Left lobe of liver (tissue), 2 donors: ENCODE data around the gene ERICH4. TPM values are rescaled to one million over a fixed set of nuclear protein-coding genes. Genes with fewer than 3 reads are reported as not detected.

Experiments used
- ATAC-seq: fragments of 200-7000 bp; cut with Tn5 transposase; one replicate; pipeline ENCODE4 v1.9.1; 2020; ENCODE audit warnings: mild to moderate bottlenecking, moderate library complexity
- DNase-seq: peaks from one replicate; pipeline ENCODE4 v3.0.0-alpha.2; 2020; ENCODE audit warnings: low spot score
- total RNA-seq: library from RNA; stranded (reverse); gene quantifications from one replicate; pipeline ENCODE4 v1.2.1, GENCODE V29; 2021
- donor health status: DM: no; HTN: no; CAD: no; lungs with moderate emphysema.
- donor health status: DM: no; HTN: yes; CAD: no.

ERICH4 gene
- total RNA-seq, 1 donor from 2014 or later, result not detected

DNA sequence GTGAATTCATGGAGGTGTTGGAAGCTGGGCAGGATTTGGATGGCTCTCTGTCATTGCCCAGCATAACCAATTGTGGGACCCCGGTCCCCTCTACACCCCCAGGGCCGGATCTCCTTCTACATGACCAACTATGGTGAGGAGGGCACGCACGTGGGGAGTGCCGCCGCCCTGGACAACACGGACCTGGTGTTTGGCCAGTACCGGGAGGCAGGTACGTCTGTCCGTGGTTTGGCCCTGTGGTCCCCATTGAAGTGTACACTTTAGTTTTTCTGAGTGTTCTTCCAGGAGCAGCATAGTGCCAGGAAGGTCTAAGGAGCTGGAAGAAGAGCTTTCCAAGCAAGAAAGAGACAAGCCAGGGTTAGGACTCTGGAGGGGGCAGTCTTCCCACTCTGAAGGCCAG is 29.0 kb upstream of the ERICH4 start:
- ATAC-seq, result no peak
- DNase-seq, result no peak

DNA sequence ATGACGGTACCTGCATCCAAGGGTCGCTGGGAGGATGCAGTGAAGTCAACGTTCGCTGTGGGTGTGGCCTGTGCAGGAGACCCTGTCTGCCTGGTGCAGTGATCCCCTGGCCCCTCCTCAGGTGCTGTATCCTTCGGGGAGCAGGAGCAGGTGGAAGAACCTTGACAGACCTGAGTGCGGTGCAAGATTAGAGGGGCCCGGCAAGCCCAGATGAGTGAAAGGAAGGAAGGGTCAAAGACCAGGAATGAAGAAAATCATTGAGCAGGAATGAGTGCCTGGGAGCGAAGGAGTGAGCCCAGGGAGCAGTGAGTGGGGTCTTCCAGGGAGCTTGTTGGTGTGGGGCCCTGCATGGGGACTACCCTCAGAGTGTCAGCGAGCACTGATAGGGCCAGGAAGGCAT is 28.5 kb upstream of the ERICH4 start:
- ATAC-seq, result no peak
- no peak for DNase-seq

DNA sequence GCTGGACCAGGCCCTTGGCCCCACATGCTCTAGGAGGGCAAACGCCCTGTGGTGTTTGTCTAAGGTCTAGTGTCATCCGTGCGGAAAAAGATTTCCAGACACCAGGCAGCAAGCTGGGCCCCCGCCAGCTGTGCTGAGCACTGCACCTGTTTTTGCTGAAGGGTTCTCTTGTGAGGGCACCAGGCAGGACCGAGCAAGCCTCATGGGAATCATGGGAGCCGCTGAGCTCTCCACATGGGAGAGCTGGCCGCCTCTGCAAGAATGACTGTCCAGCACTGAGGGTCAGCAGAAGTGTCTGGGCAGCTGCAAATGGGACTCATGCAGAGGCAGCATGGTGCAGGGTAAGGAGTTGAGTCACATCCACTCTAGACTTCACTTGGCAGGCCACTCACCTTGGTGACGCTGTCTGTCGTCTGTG is 27.8 kb upstream of the ERICH4 start:
- ATAC-seq (no peak), DNase-seq (no peak)

DNA sequence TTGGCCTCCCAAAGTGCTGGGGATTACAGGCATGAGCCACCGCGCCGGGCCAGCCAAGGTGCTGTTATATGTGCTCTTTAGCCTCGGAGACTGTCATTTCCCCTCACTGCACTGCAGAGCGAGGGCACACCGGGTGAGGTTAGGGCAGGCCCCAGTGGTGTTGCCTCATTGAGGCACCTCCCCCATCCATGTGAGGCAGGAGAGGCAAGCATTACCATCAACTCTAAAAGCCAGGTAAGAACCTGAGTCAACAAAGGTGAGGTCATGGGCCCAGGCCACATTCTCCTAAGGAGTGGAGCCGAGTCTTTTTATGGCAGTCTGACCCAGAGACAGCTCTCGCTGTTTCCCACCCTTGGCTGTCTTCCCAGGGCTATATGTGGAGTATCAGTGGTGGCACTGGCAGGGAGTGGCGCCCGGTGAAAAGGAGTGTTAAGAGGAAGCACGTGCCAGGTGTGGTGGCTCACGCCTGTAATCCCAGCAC is 26.7 kb upstream of the ERICH4 start:
- DNase-seq (no peak), ATAC-seq (peak; percentile 13)

DNA sequence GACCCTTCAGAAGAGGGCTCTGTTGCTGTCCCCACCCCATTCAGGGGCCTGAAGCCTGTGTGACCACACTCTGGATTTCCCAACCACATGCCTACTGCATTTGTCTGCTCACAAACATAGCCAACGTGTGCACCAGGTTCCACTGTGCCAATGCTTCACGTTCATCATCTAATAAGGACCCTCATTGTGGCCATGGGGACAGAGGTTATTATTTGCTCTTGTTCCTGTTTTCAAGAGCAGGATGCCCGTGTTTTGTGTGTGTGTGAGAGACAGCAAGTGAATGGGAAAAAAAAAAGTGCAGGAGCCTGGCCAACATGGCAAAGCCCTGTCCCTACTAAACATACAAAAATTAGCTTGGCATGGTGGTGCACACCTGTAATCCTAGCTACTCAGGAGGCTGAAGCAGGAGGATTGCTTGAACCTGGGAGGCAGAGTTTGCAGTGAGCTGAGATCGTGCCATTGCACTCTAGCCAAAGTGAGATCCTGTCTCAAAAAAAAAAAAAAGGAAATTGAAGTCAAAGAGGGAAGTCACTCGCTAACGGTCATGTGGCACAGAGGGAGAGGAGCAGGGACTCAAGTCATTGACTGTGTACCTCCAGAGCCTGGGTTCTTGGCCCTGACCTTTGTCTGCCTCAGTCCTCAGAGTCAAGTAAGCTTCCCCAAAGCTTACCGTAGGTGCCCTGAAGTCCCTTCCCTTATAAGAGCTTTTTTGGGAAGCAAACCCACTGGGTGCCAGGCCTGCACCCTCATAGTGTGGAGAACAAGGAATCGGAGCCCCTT is 22.7 kb upstream of the ERICH4 start:
- ATAC-seq, result peak; percentile 52
- no peak for DNase-seq

DNA sequence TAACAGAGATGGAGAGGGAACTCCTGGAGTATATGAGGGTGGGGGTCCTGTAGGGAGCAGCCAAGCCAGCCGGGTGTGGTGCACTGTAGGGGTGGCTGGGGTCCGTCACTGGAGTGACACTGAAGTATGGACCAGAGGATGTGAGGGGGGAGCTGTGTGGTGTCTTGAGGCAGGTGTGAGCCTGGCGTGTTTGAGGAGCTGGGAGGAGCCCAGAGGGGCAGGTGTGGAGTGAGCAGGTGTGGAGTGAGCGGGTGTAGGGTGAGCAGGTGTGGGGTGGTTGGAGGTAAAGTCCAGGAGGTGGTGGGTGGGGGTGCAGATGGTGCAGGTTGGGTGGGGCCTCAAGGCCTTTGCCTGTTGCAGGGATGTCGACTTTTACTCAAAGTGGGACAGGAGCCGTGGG is 21.6 kb upstream of the ERICH4 start:
- DNase-seq, result no peak
- ATAC-seq, result no peak

DNA sequence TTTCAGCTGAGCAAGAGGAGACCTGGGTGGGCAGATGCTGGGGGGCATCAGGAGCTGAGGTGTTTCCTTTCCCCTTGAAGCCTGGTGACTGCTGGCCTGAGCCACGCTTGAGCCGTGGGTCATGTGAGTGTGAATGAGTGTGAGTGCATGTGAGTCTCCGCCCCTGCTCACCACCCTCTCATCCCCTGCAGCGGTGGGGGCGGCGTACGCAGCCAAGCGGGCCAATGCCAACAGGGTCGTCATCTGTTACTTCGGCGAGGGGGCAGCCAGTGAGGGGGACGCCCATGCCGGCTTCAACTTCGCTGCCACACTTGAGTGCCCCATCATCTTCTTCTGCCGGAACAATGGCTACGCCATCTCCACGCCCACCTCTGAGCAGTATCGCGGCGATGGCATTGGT is 21.0 kb upstream of the ERICH4 start:
- DNase-seq (no peak), ATAC-seq (no peak)

DNA sequence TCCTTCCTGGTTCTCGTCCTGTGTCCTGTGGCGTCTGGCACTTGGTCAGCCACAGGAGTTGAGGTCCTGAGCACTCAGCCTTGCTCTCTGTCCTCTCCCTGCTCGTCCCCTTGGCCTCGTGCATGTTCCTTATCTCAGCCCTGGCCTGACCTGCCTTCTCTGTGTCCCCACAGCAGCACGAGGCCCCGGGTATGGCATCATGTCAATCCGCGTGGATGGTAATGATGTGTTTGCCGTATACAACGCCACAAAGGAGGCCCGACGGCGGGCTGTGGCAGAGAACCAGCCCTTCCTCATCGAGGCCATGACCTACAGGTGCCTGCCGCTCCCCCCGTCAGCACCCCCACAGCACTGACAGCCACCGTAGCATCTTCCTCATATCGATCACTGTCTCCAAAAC is 20.5 kb upstream of the ERICH4 start:
- ATAC-seq, result no peak
- DNase-seq, result no peak

DNA sequence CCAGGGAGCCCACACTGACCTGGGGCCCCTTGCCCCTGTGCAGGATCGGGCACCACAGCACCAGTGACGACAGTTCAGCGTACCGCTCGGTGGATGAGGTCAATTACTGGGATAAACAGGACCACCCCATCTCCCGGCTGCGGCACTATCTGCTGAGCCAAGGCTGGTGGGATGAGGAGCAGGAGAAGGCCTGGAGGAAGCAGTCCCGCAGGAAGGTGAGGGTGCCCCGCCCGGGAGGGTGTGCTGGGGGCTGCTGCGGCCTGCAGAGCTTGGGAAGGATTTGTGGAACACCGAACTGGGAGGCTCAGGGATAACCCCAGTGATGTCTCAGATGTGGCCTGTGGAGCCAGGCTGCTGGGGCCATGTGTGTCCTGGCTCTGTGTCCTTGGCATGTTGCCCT is 20.0 kb upstream of the ERICH4 start:
- no peak for DNase-seq

DNA sequence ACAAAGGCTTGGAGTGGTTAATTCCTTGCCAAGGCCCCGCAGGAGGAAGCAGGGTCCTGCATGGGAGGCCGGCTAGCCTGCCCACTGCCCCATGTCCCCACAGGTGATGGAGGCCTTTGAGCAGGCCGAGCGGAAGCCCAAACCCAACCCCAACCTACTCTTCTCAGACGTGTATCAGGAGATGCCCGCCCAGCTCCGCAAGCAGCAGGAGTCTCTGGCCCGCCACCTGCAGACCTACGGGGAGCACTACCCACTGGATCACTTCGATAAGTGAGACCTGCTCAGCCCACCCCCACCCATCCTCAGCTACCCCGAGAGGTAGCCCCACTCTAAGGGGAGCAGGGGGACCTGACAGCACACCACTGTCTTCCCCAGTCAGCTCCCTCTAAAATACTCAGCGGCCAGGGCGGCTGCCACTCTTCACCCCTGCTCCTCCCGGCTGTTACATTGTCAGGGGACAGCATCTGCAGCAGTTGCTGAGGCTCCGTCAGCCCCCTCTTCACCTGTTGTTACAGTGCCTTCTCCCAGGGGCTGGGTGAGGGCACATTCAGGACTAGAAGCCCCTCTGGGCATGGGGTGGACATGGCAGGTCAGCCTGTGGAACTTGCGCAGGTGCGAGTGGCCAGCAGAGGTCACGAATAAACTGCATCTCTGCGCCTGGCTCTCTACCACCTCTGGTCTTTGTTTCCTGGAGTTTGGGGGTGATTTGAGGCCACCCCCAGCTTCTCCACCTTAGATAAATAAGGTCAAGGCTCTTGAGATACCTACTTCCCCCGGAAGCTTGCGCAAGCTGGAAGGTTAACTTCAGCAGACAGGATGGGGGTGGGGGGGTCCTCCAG is 18.4 kb upstream of the ERICH4 start:
- DNase-seq (no peak), ATAC-seq (no peak)

More for the DNA sequence above, 20.0 kb upstream of the ERICH4 start:
- ATAC-seq, result no peak

DNA sequence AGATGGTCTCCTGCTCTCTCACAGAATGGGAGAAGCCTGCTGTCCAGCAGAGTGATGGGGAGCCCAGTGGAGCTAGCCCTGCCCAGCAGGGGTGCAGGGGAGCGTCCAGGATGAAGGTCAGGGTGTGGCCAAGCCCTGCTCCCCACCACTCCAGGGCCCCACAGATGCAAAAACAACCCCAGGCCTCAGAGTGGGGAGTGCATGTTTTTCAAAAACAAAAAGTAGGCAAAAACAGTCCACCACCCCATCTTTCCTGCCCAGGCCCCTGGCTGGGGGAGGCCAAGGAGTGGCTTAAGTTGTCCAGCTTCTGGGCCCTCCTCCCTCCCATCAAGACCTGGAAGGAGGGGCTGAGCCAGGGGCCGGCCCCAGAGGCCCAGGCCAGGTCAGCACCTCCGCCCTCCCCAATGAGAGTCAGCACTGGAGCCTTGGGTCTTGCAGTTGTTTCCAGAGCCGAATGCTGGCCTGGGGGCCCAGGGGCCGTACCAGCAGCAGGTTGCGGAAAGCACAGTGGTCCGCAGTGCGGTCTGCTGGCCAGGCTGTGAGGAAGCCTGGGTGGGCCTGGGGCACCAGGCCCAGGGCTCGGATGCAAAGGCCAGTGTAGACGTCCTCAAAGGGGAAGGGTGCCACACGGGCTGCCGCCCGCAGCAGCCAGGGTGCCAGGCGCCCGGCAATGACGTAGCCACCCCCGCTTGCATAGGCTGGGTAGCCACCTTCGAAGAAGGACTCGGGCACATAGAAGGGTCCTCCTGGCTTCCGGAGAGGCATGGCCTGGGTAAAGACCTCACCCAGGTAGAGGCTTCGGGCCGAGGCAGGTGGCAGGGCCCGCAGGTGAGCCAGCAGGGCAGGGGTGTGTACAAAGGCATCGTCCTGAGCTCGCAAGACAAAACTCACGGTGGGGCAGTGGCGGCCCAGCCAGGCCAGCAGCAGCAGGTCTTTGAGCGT is 17.5 kb upstream of the ERICH4 start:
- ATAC-seq (no peak), DNase-seq (no peak)

DNA sequence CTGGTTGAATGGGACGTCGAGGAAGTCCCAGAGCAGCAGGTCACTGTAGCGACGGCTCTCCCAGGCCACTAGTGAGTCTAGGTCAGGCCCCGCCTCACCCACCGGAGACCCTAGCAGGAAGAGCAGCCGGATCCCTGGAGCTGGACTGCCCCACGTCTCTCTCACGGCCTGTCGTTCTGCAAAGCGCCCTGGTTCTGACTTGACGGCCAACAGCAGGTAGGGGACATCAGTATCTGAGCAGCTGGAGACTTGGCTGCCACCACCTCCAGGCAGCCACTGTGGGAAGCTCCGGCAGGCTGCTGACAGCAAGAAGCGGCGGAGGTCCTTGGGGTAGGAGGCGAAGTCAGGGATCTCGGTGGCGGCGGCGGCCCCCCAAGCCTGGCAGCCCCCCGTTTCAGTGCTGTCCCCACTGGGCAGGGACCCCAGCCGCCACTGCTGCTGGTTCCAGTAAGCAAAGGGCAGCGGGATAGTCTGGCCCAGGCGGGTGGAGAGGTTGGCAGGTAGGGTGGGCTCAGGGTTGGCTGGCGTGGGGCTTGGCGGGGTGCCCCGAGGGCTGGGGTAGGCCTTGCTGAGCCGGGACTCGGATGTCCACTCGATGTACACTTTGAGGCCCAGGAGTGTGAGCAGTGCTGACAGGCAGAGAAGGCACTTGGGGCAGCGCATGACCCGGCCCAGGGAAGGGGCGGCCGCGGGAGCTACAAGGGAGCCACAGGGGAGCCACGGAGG is 16.7 kb upstream of the ERICH4 start:
- DNase-seq, result no peak
- no peak for ATAC-seq

DNA sequence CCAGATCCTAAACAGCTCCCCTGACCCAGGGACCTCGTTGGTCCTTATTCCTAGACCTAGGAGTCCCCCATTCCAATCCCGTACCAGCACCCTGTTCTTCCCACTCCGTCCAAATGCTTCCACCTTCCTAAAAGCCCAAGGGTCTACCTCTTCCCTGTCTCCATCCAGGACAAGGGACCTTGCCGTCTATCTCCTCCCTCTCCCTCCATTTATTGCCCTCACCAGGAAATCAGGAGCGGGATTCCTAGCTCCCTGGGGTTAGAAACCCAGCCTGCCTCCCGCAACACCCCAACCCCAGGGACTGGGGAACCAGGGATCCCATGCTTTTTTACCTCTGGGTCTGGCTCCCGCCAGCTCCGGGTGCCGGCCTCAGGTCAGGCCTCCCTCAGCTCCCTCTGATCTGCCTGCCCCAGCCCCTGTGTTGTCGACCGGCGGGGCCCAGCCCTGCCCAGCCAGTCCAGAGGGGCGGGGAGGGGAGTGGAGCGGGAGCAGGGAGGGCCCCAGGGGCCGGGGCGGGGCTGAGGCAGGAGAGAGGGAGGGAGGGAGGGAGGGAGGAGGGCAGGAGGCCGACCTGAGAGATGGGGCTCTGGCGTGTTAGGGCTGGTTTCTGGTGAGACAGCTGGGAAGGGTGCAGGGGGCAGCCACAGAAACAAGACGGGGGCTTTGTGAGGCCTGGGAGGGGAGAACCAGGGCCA is 15.9 kb upstream of the ERICH4 start, which contains the start of gene B3GNT8:
Gene B3GNT8, minus strand, starts transcription at position 423 of the 695 bp plus-strand sequence. CDS start 596 bp downstream, outside the sequence.
- ATAC-seq, result peak; percentile 35

DNA sequence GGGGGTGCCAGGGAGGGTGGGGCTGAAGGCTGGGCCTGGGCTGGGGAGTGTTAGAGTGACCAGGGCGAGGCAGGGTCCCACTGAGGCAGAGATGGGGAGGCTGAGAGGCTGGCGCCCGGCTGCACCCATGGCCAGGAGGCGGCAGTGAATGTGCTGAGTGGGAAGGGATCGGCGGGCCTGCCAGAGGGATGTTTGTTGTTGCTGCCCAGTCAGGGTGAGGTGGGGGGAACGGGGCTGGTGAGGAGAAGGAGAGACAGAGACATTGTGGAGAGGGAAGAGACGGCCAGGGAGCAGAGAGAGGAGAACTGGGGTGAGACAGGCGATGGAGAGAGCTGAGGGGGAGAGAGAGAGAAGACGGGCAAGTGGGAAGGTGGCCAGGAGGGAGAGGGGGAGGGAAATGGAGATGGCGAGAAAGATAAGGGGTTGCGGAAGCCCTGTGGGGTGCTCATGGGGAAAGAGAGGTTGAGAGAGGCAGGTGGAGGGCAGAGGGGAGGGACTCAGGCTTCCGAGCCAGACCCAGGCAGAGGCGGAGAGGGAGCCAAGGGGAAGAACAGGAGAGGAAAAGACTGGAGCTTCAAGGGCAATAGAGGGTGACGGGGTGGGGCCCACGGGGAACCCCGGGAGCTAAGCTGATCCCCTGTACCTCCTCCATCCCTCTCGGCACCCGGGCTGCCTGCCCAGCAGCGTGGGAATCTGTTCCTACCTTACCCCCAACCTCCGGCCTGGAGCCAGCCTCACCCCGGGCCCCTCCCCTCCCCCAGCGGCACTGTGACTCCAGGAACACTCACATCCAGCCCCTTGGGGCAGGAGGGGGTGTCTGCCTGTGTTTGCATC is 15.1 kb upstream of the ERICH4 start:
- DNase-seq (no peak), ATAC-seq (no peak)

More for the DNA sequence above, 15.9 kb upstream of the ERICH4 start, which contains the start of gene B3GNT8:
- no peak for DNase-seq

DNA sequence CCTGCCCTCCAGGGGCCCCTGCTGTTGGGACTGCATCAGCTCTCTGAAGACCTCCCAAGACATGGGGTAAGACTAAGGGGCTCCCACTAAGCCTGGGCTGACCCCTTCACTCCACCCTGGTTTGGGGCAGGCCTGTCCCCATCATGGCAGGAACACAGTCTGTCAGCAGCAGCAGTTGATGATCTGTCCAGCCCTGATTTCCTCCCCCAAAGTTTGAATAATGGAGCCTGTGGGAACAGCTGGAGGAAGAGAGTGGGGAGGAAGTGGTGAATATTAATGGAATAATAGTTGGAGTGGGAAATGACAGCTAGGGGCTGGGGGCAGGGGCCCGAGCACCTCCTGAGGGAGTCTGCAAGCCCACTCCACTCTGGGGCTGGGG is 14.5 kb upstream of the ERICH4 start:
- DNase-seq, result no peak

DNA sequence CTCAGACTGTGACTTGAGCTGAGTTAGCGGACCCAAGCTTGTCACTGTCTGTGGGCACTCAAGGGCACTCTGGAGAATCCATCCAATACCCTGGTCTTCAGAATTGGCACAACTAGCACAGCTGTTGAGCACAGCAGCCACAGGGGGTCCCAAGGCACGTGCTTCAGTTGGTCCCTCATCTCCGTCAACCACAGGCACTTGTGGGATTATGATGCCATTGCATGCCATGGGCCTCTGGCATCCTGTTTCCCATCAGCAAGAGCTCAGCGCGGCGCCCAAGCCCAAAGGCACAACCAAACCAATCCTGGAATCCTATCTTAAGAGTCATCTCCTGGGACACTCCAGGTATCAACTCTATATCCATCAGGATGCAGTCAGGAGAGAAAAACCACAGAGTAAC is 12.0 kb upstream of the ERICH4 start:
- DNase-seq, result no peak
- no peak for ATAC-seq

More for the DNA sequence above, 14.5 kb upstream of the ERICH4 start:
- no peak for ATAC-seq

DNA sequence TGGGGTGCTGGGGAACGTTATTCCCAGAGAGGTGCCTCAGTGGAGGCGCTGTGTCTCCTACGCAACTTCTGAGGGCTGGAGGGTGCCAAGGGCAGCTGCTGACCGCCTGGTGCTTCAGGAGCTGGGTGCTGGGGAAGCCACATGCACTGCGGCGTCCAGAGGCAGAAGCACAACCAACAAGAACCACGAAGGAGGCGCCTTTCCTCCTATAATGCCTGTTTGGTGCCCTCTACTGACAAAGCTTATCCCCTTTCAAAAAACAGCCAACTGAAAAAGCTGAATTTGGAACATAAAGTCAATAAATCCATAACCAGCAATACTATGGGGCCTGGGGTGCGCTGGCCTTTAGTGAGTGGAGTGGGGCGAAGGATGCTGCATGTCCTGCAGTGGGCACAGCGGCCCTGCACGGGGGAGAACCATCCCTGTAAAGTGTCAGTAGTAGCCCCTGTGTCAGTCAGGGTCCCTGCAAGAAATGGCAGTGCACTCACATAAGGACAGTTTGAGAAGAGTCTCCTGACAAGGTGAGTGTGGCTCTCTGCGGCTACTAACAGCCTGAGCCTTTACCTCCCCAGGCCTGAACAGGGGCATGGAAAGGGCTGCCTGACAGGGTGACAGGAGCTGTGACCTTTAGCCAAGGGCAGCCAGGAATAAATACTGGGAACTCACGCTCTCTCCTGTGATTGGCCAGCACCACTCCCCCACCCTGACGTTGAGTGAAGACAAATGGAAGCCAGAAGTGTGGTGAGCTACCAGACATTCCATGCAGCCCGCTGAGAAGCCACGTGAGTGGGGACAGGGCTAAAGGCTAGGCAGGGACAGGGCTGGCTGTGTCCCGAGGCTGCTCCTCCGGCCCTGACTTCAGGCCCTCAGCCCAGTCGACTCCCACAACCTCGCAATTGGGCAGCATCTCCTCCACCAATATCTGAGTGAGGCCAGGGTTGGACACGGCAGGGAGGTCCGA is 11.2 kb upstream of the ERICH4 start:
- DNase-seq (peak; percentile 77), ATAC-seq (peak; percentile 85)
